MM.1S (cell line): Measurements from ENCODE around the gene SHC4.

Experiments used
- EZH2 ChIP-seq: fragments of 300-600 bp; sonication (generic); optimal IDR thresholded peaks from 2 replicates; pipeline ENCODE3; 2017; ENCODE audit warnings: low read depth, mild to moderate bottlenecking, antibody characterized with exemption, low read length, mixed read lengths
- EZH2phosphoT487 ChIP-seq: fragments of 300-600 bp; sonication (generic); IDR thresholded peaks from 2 replicates; pipeline ENCODE4 v1.6.1; 2018; ENCODE audit warnings: antibody characterized with exemption, low read length
- TF ChIP-seq, protein P1 (sequence below): fragments of 300-600 bp; sonication (generic); IDR thresholded peaks from 2 replicates; pipeline ENCODE4 v1.5.1; 2016; ENCODE audit warnings: antibody characterized with exemption, low read length, mixed read lengths

DNA sequence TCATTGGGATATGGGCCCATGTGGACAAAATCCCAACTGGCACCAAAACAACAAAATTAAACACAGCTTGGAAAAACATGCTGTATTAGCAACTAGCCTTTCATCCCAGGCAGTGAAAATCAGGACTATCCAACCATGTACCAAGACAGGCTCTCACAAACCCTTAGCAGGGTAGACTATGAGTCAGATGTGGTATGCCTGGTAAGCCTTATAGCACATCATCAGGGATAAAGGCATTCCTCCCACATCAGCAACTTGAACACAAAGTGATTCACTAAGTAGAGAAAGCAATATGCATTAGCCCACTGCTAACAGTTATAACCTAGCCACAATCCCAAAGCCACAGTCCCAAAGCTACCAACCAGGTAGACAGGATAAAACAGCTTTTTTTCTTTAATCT is 160.9 kb downstream of the SHC4 start:
- TF ChIP-seq, protein P1, sequence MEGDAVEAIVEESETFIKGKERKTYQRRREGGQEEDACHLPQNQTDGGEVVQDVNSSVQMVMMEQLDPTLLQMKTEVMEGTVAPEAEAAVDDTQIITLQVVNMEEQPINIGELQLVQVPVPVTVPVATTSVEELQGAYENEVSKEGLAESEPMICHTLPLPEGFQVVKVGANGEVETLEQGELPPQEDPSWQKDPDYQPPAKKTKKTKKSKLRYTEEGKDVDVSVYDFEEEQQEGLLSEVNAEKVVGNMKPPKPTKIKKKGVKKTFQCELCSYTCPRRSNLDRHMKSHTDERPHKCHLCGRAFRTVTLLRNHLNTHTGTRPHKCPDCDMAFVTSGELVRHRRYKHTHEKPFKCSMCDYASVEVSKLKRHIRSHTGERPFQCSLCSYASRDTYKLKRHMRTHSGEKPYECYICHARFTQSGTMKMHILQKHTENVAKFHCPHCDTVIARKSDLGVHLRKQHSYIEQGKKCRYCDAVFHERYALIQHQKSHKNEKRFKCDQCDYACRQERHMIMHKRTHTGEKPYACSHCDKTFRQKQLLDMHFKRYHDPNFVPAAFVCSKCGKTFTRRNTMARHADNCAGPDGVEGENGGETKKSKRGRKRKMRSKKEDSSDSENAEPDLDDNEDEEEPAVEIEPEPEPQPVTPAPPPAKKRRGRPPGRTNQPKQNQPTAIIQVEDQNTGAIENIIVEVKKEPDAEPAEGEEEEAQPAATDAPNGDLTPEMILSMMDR, result no peak
- TF ChIP-seq EZH2, result no peak
- TF ChIP-seq EZH2phosphoT487, result no peak
